Gastroesophageal sphincter (tissue), 4 donors: ENCODE results near the gene AHI1. TPM values are rescaled to one million over a fixed set of nuclear protein-coding genes. Genes with fewer than 3 reads are reported as not detected.
"Not testable (repeated sequence)": the region's sequence is repeated elsewhere in the genome, so short reads cannot be mapped to it uniquely, and the experiment has no call there.

Experiments used
- ATAC-seq: fragments of 150-250 bp; one replicate; pipeline ENCODE4 v1.9.1; 2016; ENCODE audit warnings: mild to moderate bottlenecking, moderate library complexity
- H3K27ac ChIP-seq, 4 donors: fragments of 200-600 bp; sonication (generic) in 3 of 4; 1 replicate in 3 of 4; 2 replicates in 1 of 4; pipeline ENCODE4 v1.5.1; 2016 to 2019
- H3K27me3 ChIP-seq: fragments of 200-600 bp; sonication (generic); one replicate; pipeline ENCODE4 v1.5.1; 2019
- H3K36me3 ChIP-seq, 2 donors: fragments of 200-600 bp; sonication (generic); one replicate each; pipeline ENCODE4 v1.5.1; 2019; ENCODE audit warnings: control low read depth in 1 of 2
- H3K4me1 ChIP-seq, 3 donors: fragments of 200-600 bp; sonication (generic); 1 replicate in 2 of 3; 2 replicates in 1 of 3; pipeline ENCODE4 v1.5.1; 2016 to 2019; ENCODE audit warnings: control low read depth in 2 of 3
- H3K4me3 ChIP-seq, 2 donors: fragments of 200-600 bp; sonication (generic); one replicate each; pipeline ENCODE4 v1.5.1; 2019; ENCODE audit warnings: mild to moderate bottlenecking in 1 of 2, moderate library complexity in 1 of 2
- H3K9me3 ChIP-seq, 3 donors: fragments of 200-600 bp; sonication (generic); one replicate each; pipeline ENCODE4 v1.5.1; 2017 to 2019; ENCODE audit warnings: control low read depth in 2 of 3
- EP300 ChIP-seq: sonication (generic); formaldehyde crosslinking; IDR thresholded peaks from one replicate; pipeline ENCODE4 v1.6.1; 2017; ENCODE audit warnings: antibody characterized with exemption, mild to moderate bottlenecking
- POLR2A ChIP-seq, 2 donors: fragments of 450-650 bp; IDR thresholded peaks; one replicate each; pipeline ENCODE4 v1.6.1; 2017; ENCODE audit warnings: antibody characterized with exemption in 2 of 2, mild to moderate bottlenecking in 2 of 2, moderate library complexity in 1 of 2
- POLR2AphosphoS5 ChIP-seq: sonication (generic); formaldehyde crosslinking; IDR thresholded peaks from one replicate; pipeline ENCODE4 v1.6.1; 2017; ENCODE audit warnings: antibody characterized with exemption
- WGBS, 2 donors: methylation state at CpG; one replicate each; pipeline ENCODE4 v1.1.5; 2018; ENCODE audit warnings: low coverage in 1 of 2; 5-methylcytosine and 5-hydroxymethylcytosine counted together
- total RNA-seq, 4 donors: library from RNA; depleted of rRNA; stranded (reverse); fragments of >200 nt; gene quantifications; one replicate each; pipeline ENCODE4 v1.1.0, GENCODE V29; 2016
- TF ChIP-seq, protein P1 (sequence below), 4 experiments: fragments of 200-600 bp in 2 of 4; fragments of 450-650 bp in 2 of 4; sonication (generic) in 1 of 4; IDR thresholded peaks; one replicate each; pipeline ENCODE4 v1.5.1; 2017 to 2019; ENCODE audit warnings: antibody characterized with exemption in 4 of 4, mild to moderate bottlenecking in 2 of 4, moderate library complexity in 2 of 4

Gene AHI1
- total RNA-seq, 4 donors from 2014 or later, result 16.7 to 35.9 (median 27.0) TPM

DNA sequence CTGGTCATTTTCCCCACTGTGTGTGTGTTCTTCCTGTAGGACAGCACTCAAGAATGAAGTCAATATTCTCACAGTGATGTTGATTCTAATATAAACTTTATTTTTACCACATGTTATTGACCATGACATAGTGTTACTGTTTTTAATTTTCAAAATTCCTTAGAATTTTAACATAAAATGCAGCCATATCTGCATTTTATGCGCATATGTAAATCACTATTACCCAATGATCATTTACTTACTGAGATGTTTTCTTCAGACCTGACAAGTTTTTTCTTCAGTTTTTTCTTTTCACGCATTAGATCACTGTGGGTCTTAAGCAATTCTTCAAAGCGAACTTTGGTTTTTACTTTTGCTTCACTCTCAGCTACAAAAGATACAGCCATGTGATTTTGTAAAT is 7.2 kb downstream of the AHI1 start:
- Histone ChIP-seq H3K27me3 (no peaks in the 10 kb centered on the region), H3K9me3 (no peaks in the 10 kb centered on the region), H3K4me3 (no peak overlapping the region), H3K36me3 (peaks cover 5 to 61% of the 10 kb centered on the region in 2 donors), H3K4me1 (peaks cover 0 to 2% (median 0%) of the 10 kb centered on the region in 3 donors), H3K27ac (no peak overlapping the region)
- 92 to 97% methylated on average over 3 of the region's 3 CpGs for WGBS, 2 donors
- ATAC-seq, result no peak
- TF ChIP-seq POLR2AphosphoS5 (no peak), POLR2A (IDR thresholded peaks at IDR 0.05) (no peak), EP300 (no peak)
- TF ChIP-seq, protein P1, sequence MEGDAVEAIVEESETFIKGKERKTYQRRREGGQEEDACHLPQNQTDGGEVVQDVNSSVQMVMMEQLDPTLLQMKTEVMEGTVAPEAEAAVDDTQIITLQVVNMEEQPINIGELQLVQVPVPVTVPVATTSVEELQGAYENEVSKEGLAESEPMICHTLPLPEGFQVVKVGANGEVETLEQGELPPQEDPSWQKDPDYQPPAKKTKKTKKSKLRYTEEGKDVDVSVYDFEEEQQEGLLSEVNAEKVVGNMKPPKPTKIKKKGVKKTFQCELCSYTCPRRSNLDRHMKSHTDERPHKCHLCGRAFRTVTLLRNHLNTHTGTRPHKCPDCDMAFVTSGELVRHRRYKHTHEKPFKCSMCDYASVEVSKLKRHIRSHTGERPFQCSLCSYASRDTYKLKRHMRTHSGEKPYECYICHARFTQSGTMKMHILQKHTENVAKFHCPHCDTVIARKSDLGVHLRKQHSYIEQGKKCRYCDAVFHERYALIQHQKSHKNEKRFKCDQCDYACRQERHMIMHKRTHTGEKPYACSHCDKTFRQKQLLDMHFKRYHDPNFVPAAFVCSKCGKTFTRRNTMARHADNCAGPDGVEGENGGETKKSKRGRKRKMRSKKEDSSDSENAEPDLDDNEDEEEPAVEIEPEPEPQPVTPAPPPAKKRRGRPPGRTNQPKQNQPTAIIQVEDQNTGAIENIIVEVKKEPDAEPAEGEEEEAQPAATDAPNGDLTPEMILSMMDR (IDR thresholded peaks at IDR 0.05), result no peak

DNA sequence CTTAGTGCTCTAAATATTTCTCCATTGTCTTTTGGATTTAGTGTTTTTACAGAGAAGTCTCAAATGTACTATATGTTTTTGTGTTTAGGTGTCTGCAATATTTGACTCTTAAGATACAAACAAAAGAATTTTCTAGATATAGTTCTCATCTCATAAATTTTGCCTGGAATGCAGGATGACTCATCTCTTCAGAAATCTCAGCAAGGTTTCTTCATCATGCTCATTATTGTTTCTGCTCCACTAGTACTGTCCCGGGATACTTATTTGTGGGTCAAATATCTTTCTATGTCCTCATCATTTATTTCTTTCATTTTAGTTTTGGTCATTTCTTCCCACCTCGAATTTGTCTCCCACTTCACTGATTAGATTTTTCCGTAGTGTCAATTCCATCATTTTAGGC is 9.5 kb downstream of the AHI1 start:
- ATAC-seq, result no peak
- 83 to 93% methylated on average over 3 of the region's 3 CpGs for WGBS, 2 donors
- Histone ChIP-seq H3K9me3 (peaks cover 0 to 17% (median 0%) of the 10 kb centered on the region in 3 donors), H3K4me1 (no peaks in the 10 kb centered on the region), H3K36me3 (peaks cover 5 to 80% of the 10 kb centered on the region in 2 donors), H3K27ac (no peak overlapping the region), H3K27me3 (no peaks in the 10 kb centered on the region), H3K4me3 (no peak overlapping the region)
- TF ChIP-seq, protein P1 (IDR thresholded peaks at IDR 0.05), result no peak
- TF ChIP-seq POLR2AphosphoS5 (no peak), EP300 (no peak), POLR2A (IDR thresholded peaks at IDR 0.05) (no peak)

- H3K4me1 ChIP-seq, H3K27ac ChIP-seq, H3K27me3 ChIP-seq, H3K4me3 ChIP-seq, ATAC-seq: not testable (repeated sequence)
- H3K9me3 ChIP-seq, result peaks cover 0 to 40% (median 4%) of the 10 kb centered on the region in 3 donors
- 100% methylated on average over 2 of the region's 2 CpGs for WGBS, 2 donors
- peaks cover 0 to 83% of the 10 kb centered on the region in 2 donors for H3K36me3 ChIP-seq
Measured at GRCh38 chr6:135483903-135484302, 13.6 kb downstream of the AHI1 start.

GRCh38 chr6:135481783-135482369 is 15.7 kb downstream of the AHI1 start:
- peaks cover 0 to 92% of the 10 kb centered on the region in 2 donors for H3K36me3 ChIP-seq
- peaks cover 0 to 40% (median 4%) of the 10 kb centered on the region in 3 donors for H3K9me3 ChIP-seq
- no peaks in the 10 kb centered on the region for H3K27me3 ChIP-seq
- ATAC-seq, result no peak
- no peak overlapping the region for H3K27ac ChIP-seq
- H3K4me3 ChIP-seq, result no peak overlapping the region
- 96 to 100% methylated on average over 3 of the region's 3 CpGs for WGBS, 2 donors
- TF ChIP-seq, protein P1 (IDR thresholded peaks at IDR 0.05), result no peak
- TF ChIP-seq EP300, result no peak
- no peak for TF ChIP-seq POLR2AphosphoS5
- TF ChIP-seq POLR2A (IDR thresholded peaks at IDR 0.05), result no peak
- H3K4me1 ChIP-seq, result no peaks in the 10 kb centered on the region

GRCh38 chr6:135479601-135480000 is 17.9 kb downstream of the AHI1 start:
- Histone ChIP-seq H3K27ac (no peak overlapping the region), H3K9me3 (peaks cover 0 to 35% (median 4%) of the 10 kb centered on the region in 3 donors), H3K27me3 (no peaks in the 10 kb centered on the region), H3K4me1 (no peaks in the 10 kb centered on the region), H3K4me3 (no peak overlapping the region), H3K36me3 (peaks cover 0 to 79% of the 10 kb centered on the region in 2 donors)
- TF ChIP-seq POLR2A (IDR thresholded peaks at IDR 0.05) (no peak), POLR2AphosphoS5 (no peak), EP300 (no peak)
- TF ChIP-seq, protein P1 (IDR thresholded peaks at IDR 0.05), result no peak
- 100% methylated on average over 1 to 2 of the region's 2 CpGs for WGBS, 2 donors
- no peak for ATAC-seq
